Suprapubic skin (tissue), 3 donors: ENCODE data around the gene DEPDC5.

ENCODE experiments used
- CTCF ChIP-seq, 2 donors: fragments of 200-600 bp in 1 of 2; fragments of 450-650 bp in 1 of 2; sonication (generic) in 1 of 2; IDR thresholded peaks; one replicate each; pipeline ENCODE4 v1.5.1; 2016 to 2019; ENCODE audit warnings: antibody characterized with exemption in 2 of 2, mild to moderate bottlenecking in 1 of 2, moderate library complexity in 1 of 2
- POLR2AphosphoS5 ChIP-seq, 3 donors: sonication (generic); formaldehyde crosslinking; IDR thresholded peaks; one replicate each; pipeline ENCODE4 v1.6.1; 2017; ENCODE audit warnings: antibody characterized with exemption in 3 of 3

- TF ChIP-seq POLR2AphosphoS5 (IDR thresholded peaks at IDR 0.05) (no peak), CTCF (IDR thresholded peaks at IDR 0.05) (no peak)
These were observed 144.3 kb downstream of the DEPDC5 start for GRCh38 chr22:31897842-31898805.
